Tibial nerve (tissue), 4 donors: Measurements from ENCODE around the gene LACRT.

ENCODE experiments used
- CTCF ChIP-seq, 5 experiments: fragments of 200-600 bp in 3 of 5; fragments of 450-650 bp in 2 of 5; sonication (generic) in 3 of 5; IDR thresholded peaks; one replicate each; pipeline ENCODE4 v1.5.1; 2016 to 2019; ENCODE audit warnings: antibody characterized with exemption in 5 of 5, mild to moderate bottlenecking in 3 of 5, moderate library complexity in 2 of 5
- EP300 ChIP-seq, 2 donors: sonication (generic); formaldehyde crosslinking; IDR thresholded peaks; one replicate each; pipeline ENCODE4 v1.6.1; 2017; ENCODE audit warnings: antibody characterized with exemption in 2 of 2, mild to moderate bottlenecking in 1 of 2
- POLR2A ChIP-seq, 2 donors: fragments of 450-650 bp; IDR thresholded peaks; one replicate each; pipeline ENCODE4 v1.6.1; 2017; ENCODE audit warnings: antibody characterized with exemption in 2 of 2, mild to moderate bottlenecking in 2 of 2, moderate library complexity in 2 of 2

GRCh38 chr12:54628186-54628846, 6.4 kb downstream of the LACRT start:
- TF ChIP-seq POLR2A (IDR thresholded peaks at IDR 0.05) = no peak
- no peak for TF ChIP-seq CTCF (IDR thresholded peaks at IDR 0.05)
- no peak for TF ChIP-seq EP300 (IDR thresholded peaks at IDR 0.05)
